Adrenal gland (tissue), 12 donors: ENCODE data around the gene HNRNPA1. TPM values are rescaled to one million over a fixed set of nuclear protein-coding genes. Genes with fewer than 3 reads are reported as not detected.

ENCODE experiments used
- DNase-seq, 7 donors: peaks; one replicate each; pipeline ENCODE4 v3.0.0-alpha.2; 2019 to 2020
- H3K27ac ChIP-seq, 5 donors: fragments of 200-600 bp; sonication (generic) in 4 of 5; 1 replicate in 3 of 5; 2 replicates in 2 of 5; pipeline versions ENCODE4 v1.5.1 to v1.8.0; 2016 to 2020; ENCODE audit warnings: mild to moderate bottlenecking in 1 of 5
- H3K27me3 ChIP-seq: fragments of 200-600 bp; 2 replicates; pipeline ENCODE4 v1.8.0; 2021
- H3K36me3 ChIP-seq, 2 donors: fragments of 200-600 bp; replicated peaks in 1 of 2; 1 replicate in 1 of 2; 2 replicates in 1 of 2; pipeline versions ENCODE4 v1.5.1 to v1.8.0; 2018 to 2022
- H3K4me1 ChIP-seq, 2 donors: fragments of 200-600 bp; replicated peaks in 1 of 2; 1 replicate in 1 of 2; 2 replicates in 1 of 2; pipeline versions ENCODE4 v1.5.1 to v1.8.0; 2018 to 2021
- H3K4me3 ChIP-seq, 4 donors: fragments of 200-600 bp; sonication (generic) in 3 of 4; one replicate each; pipeline ENCODE4 v1.5.1; 2016 to 2018
- H3K9me3 ChIP-seq, 3 donors: fragments of 200-600 bp; sonication (generic) in 1 of 3; replicated peaks in 1 of 3; 1 replicate in 2 of 3; 2 replicates in 1 of 3; pipeline versions ENCODE4 v1.5.1 to v1.8.0; 2016 to 2021
- CTCF ChIP-seq, 6 experiments: fragments of 450-650 bp in 4 of 6; fragments of 200-600 bp in 2 of 6; sonication (generic) in 1 of 6; IDR thresholded peaks; 1 replicate in 5 of 6; 2 replicates in 1 of 6; pipeline versions ENCODE4 v1.5.1 to v1.8.0; 2016 to 2021; ENCODE audit warnings: antibody characterized with exemption in 6 of 6, mild to moderate bottlenecking in 2 of 6, moderate library complexity in 1 of 6
- POLR2A ChIP-seq, 2 donors: fragments of 450-650 bp; IDR thresholded peaks; one replicate each; pipeline ENCODE4 v1.6.1; 2017; ENCODE audit warnings: antibody characterized with exemption in 2 of 2, mild to moderate bottlenecking in 2 of 2, moderate library complexity in 1 of 2
- WGBS, 4 donors: extraction: QIAGEN DNeasy Blood & Tissue Kit in 2 of 4; methylation state at CpG; one replicate each; pipeline versions ENCODE4 v1.1.5 to v1.1.7; 2013 to 2017; 5-methylcytosine and 5-hydroxymethylcytosine counted together
- intact Hi-C, 2 donors: fragments of 100-400 bp; cut with DNase I; formaldehyde crosslinking; loops; one replicate each; pipeline versions ENCODE4 v1.14.1 to v1.15.0; 2022 to 2023
- polyA plus RNA-seq, 3 donors: library from polyadenylated mRNA; stranded (reverse); fragments of 200-250 nt in 2 of 3; fragments of 350-450 nt in 1 of 3; fragmentation: Illumina TruSeq in 1 of 3; extraction: RNeasy Lipid Tissue Mini Kit (QIAGEN cat#74804) in 1 of 3; gene quantifications; one replicate each; pipeline ENCODE4 v1.2.3, GENCODE V29; 2013 to 2014
- total RNA-seq, 9 donors: library from RNA; depleted of rRNA in 4 of 9; stranded (reverse); fragments of >200 nt in 4 of 9; fragments of 120-200 nt in 1 of 9; fragmentation: NEBNext Ultra II Directional in 1 of 9; extraction: Animal tissue kit (Norgen Biotek cat#: 25700) in 1 of 9; gene quantifications; one replicate each; pipeline versions ENCODE4 v1.1.0 to v1.2.4, GENCODE V29; 2013 to 2023
- donor health status: healthy with polysubstance abuse.
- donor health status: Bipolar disorder and iron deficiency.
- donor health status: DM: yes; HTN: yes; CAD: no.
- donor health status: DM: no; HTN: no; CAD: no.
- donor health status: DM: no; HTN: no; CAD: no.
- donor health status: DM: yes; HTN: yes; CAD: no.

The HNRNPA1 gene
- total and polyA plus RNA-seq, 12 donors = 257 to 1,171 (median 639) TPM

DNA sequence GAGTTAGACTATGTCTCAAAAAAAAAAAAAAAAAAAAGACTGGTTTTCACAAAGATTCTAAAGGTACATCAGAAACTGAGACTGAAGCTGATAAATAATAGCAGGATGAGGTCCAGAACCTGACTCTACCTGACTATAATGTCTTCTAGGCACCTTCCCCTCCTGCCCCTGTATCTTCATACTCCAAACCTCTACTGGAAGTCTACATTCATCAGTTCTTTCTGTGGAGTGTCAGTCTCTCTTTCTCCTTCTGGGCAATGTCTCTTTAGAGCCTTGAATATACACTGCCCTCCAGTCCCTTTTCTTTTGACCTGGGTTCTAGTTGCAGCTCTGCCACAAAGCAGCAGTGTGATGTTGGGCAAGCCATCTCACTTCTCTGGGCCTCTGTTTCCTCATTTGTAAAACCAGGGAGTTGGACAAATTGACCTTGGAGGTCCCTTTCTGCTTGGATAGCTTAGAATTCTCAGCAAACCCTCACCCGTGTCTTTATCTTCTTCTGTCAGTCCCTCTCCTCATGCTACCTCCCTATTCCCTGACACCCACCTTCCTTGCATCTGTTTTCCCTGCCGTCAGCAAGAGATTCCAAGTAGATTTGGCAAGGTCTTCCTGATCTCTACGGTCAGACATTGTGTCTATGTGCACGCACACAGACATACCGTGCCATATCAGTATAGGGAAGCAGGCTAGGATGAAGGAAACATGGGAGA is 16.0 kb downstream of the HNRNPA1 start:
- no peaks in the 10 kb centered on the region for H3K9me3 ChIP-seq
- H3K4me3 ChIP-seq = no peak overlapping the region
- H3K27ac ChIP-seq = no peak overlapping the region
- DNase-seq = no peak
- TF ChIP-seq CTCF (IDR thresholded peaks at IDR 0.05) = no peak
- H3K27me3 ChIP-seq = peaks cover 3% of the 10 kb centered on the region
- intact Hi-C loops = loop anchor here in 1 of 2 donors (10.0 kb wide), 1 partner anchor 68 kb away; the partner anchor contains the start of gene GPR84
- H3K4me1 ChIP-seq = peaks cover 7% of the 10 kb centered on the region in 2 donors
- H3K36me3 ChIP-seq = no peaks in the 10 kb centered on the region
- WGBS, 4 donors = 69 to 82% (median 80%) methylated on average over 5 of the region's 5 CpGs

DNA sequence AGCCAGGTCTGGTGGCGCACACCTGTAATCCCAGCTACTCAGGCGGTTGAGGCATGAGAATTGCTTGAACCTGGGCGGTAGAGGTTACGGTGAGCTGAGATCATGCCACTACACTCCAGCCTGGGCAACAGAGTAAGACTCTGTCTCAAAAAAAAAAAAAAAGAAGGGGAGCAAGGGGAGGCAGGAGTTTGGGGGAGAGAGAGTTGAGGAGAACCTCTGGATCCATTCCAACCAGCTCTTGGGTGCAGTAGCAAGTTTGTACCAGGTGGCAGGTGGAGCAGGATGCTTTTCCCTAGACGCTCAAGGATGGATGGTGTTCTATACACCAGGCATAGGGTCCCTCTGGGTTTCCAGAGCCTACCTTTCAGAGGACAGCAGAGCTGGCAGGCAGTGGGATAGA is 18.4 kb downstream of the HNRNPA1 start:
- intact Hi-C loops = loop anchor here in 1 of 2 donors (10.0 kb wide), 1 partner anchor 66 kb away; the partner anchor contains the start of gene GPR84
- TF ChIP-seq CTCF (IDR thresholded peaks at IDR 0.05) = no peak
- no peak for TF ChIP-seq POLR2A (IDR thresholded peaks at IDR 0.05)
- Histone ChIP-seq H3K4me3 (no peak overlapping the region), H3K9me3 (no peaks in the 10 kb centered on the region), H3K27ac (no peak overlapping the region), H3K36me3 (no peaks in the 10 kb centered on the region), H3K4me1 (peaks cover 7 to 8% of the 10 kb centered on the region in 2 donors), H3K27me3 (peaks cover 3% of the 10 kb centered on the region)
- no peak for DNase-seq
- 75 to 91% (median 87%) methylated on average over 5 of the region's 5 CpGs for WGBS, 4 donors

GRCh38 chr12:54299515-54300224 is 19.1 kb downstream of the HNRNPA1 start:
- intact Hi-C loops = loop anchor here in 1 of 2 donors (10.0 kb wide), 1 partner anchor 65 kb away; the partner anchor contains the start of gene GPR84
- Histone ChIP-seq H3K27me3 (peaks cover 3% of the 10 kb centered on the region), H3K4me1 (peaks cover 7 to 16% of the 10 kb centered on the region in 2 donors), H3K9me3 (no peaks in the 10 kb centered on the region), H3K27ac (no peak overlapping the region), H3K4me3 (no peak overlapping the region), H3K36me3 (no peaks in the 10 kb centered on the region)
- no peak for DNase-seq
- 59 to 71% (median 65%) methylated on average over 8 of the region's 8 CpGs for WGBS, 4 donors
- TF ChIP-seq POLR2A (IDR thresholded peaks at IDR 0.05) (no peak), CTCF (IDR thresholded peaks at IDR 0.05) (no peak)

DNA sequence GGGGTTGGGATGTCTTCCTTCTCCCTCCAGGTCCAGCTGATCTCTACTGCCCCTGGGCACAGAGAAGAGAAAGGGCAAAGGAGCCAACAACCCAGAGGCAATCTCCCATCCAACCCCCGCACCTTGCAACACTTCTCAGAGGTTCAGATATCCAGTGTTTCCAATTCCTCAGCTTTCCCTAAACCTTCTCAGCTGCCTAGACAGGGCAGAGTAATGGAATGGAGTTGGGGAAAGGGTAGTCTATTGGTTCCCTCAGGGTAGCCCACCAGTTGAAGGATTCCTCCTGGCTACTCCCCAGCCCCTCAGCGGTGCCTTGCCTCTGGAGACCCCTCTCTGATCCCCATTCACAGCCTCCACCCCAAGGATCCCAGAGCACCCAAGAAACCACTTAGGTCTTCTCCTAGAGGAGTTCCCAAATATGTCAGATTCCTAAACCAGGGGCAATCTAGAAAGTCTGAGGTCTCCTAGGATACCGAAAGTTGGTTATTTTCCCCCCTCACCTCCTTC is 19.8 kb downstream of the HNRNPA1 start:
- H3K36me3 ChIP-seq = no peaks in the 10 kb centered on the region
- 36 to 50% (median 42%) methylated on average over 3 of the region's 3 CpGs for WGBS, 4 donors
- no peaks in the 10 kb centered on the region for H3K9me3 ChIP-seq
- peak overlapping the region in 2 of 4 donors; percentile 6 to 23 for H3K4me3 ChIP-seq
- peaks cover 3% of the 10 kb centered on the region for H3K27me3 ChIP-seq
- intact Hi-C loops = no loop called here
- no peak for TF ChIP-seq CTCF (IDR thresholded peaks at IDR 0.05)
- TF ChIP-seq POLR2A (IDR thresholded peaks at IDR 0.05) = no peak
- peaks cover 7 to 17% of the 10 kb centered on the region in 2 donors for H3K4me1 ChIP-seq
- no peak for DNase-seq
- H3K27ac ChIP-seq = no peak overlapping the region
